GM11168 (cell line): Measurements from ENCODE around the gene TRHDE.
"Not testable (repeated sequence)": the region's sequence is repeated elsewhere in the genome, so short reads cannot be mapped to it uniquely, and the experiment has no call there.

Source experiments
- in situ Hi-C: fragments of 300-500 bp; cut with MboI; formaldehyde crosslinking; loops from one replicate; pipeline ENCODE4 v1.12.0; 2022; ENCODE audit warnings: low sequenced_read_pairs; ENCODE audit not compliant: unreplicated experiment

TRHDE gene

GRCh38 chr12:72712025-72712424 lies 439.9 kb downstream of the TRHDE start:
- in situ Hi-C loops, result not testable (repeated sequence)

DNA sequence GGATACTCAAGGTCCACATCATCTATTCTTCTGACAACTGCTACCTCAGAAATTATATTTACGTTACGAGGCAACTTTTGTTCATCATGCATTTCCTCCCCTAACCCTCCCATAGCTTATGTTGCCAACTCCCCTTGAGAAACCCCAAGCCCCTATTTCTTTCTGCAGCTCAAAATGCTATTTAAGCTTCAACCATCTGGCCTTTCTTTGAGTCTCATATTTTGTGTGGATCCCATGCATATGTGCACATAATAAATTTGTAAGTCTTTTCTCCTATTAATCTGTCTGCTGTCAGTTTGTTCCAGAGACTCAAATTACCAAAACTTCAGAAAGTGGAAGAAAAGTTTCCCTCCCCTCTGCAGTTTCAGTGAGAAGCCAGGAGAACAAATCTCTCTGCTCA lies 444.1 kb downstream of the TRHDE start:
- in situ Hi-C loops, result no loop called here

GRCh38 chr12:72717036-72717435 lies 444.9 kb downstream of the TRHDE start:
- in situ Hi-C loops, result no loop called here
